HG02642 (cell line): Measurements from ENCODE around the gene GPR62.

ENCODE experiments used
- ATAC-seq: cut with Tn5 transposase; IDR thresholded peaks from one replicate; pipeline ENCODE4 v1.9.1; 2021; ENCODE audit warnings: mild to moderate bottlenecking; ENCODE audit not compliant: unreplicated experiment, poor library complexity

GPR62 gene

GRCh38 chr3:51968883-51969678, 13.9 kb downstream of the GPR62 start:
- ATAC-seq: no peak

DNA sequence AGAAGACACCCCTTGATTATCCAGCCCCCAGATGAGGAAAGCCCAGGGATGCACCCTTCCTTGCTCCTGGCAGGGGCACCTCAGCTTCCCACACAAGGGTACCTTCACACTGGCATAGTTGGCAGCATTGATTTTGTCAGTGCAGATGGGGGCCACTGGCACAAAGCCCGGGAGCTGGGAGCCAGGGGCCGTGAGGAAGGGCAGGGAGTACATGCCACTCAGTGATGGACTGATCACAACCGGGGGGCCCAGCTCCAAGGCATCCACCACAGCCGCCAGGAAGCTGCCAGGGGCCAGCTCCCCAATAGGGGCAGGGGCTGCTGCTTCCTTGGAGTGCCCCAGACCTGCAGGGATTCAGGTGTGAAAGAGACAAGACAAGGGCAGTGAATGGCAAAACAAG, 14.7 kb downstream of the GPR62 start:
- no peak for ATAC-seq

DNA sequence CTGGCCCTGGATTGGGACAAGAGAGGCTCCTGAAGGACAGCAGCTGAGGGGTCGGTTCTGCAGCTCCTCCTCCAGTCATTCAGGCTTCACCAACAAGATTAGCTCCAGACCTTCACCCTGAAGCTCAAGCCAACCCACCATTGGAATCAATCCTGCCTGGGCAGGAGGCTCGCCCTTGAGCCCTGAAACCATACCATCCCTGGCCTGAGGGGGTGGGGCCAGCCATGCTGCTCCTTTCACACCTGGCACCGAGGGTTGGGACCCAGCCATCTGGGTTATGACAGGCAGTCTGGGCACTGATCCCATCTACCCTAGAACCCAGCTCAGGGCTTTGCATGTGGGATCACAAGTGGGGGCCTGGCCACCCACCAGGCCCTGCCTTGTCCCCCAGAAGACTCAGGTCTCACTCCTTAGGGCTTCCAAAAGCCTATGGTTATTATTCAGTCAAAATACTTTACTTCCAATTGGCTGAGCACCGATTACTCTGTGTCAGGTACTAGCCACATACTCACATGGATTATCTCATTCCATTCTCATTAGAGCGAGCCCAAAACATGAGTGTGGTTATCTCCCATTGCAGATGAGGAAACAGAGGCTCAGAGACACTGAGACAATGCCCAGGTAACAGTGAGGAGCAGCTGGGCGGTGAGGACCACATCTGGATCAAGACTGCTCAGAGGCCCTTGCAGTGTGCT, 15.6 kb downstream of the GPR62 start:
- no peak for ATAC-seq

- ATAC-seq: no peak
These were observed 16.2 kb downstream of the GPR62 start for GRCh38 chr3:51971350-51971749.

DNA sequence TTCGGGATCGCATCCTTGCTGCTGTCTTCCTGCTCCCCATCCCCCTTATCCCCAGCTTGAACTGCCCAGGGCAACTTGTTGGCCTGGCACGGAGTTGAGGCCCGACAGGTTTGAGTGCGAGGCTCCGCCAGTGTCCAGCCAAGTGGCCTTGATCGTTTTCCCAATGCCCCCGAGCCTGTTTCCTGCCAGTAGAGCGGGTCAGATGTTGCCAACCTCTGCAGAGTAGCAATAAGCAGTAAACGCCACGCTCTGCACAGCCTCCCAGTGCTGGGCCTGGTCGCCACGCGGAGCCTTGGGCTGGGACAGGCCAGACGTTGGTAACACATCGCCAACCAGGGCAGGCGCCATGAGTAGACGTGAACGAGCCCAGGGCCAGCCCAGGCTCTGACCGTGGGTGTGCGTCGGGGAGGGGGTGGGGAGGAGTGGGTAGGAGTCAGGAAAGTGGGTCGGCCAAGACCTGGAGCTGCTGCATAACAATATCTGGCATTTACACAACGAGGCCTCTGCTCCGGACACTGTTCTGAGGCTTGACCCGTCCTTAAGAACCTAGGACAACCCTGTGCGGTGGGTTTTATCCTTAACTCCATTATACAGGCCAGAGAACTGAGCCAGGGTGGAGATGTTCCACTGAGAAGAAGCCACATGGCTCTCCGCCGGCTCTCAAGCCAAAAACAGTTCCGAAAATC, 19.2 kb downstream of the GPR62 start:
- ATAC-seq: peak; percentile 8

DNA sequence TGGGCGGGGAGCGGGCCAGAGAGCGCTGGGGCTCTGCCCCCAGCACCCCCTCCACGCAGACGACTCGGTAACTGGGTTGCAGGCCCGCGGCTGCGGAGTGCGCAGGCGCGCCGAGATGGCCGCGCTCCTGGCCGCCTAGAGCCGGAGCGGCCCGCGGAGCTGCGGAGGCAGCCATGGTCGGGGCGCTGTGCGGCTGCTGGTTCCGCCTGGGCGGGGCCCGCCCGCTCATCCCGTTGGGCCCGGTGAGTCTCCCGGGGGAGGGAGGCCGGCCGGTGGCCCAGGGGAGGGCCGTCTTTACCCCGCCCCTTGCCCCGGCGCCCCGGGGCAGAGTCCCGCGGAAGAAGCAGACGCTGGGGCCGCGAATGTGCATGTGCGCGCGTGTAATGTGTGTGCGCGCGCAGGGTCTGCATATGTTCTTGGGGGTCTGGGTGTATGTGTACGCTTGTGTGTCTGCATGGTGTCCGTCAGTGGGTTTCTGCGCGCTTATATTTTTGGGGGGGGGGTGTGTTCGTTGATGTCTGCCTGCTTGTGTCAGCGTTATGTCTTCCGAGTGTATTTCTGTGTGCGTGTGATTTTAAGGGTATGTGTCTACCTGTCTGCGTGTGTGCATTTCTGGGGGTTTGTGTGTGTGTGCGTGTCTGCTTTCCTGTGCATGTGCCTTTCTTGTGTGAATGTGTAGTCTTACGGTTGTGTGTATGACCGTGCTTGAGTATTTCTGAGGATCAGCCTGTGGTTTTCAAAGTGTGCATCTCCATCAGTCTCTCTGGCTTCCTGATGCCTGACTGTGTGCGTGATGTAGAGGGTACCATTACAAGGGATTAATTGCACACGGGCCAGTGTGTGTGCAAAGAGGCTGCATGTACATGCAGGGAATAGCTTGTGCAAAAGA, 20.0 kb downstream of the GPR62 start, which contains the start of gene ABHD14A:
ABHD14A (plus strand) TSS at position 102 of the 889 bp plus-strand sequence; CDS start at position 174, 72 bp downstream.
- peak; percentile 59 for ATAC-seq

GRCh38 chr3:51975852-51976549, 20.8 kb downstream of the GPR62 start:
- ATAC-seq: no peak

GRCh38 chr3:51977446-51978142, 22.4 kb downstream of the GPR62 start:
- no peak for ATAC-seq

GRCh38 chr3:51978143-51978502, 22.9 kb downstream of the GPR62 start:
- no peak for ATAC-seq

DNA sequence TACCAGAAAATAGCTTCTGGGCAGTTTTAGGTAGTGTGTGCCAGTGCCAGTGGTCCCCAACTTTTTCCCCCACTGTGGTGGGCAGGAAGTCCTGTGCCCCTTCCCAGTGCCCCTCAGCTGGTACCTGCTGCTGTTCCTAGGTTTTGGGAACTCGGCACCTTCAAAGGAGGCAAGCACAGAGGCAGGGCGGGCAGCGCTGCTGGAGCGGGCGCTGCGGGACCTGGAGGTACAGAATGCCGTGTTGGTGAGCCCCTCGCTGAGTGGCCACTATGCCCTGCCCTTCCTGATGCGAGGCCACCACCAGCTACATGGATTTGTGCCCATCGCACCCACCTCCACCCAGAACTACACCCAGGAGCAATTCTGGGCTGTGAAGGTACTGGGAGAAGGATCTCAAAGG, 25.1 kb downstream of the GPR62 start:
- ATAC-seq: no peak

DNA sequence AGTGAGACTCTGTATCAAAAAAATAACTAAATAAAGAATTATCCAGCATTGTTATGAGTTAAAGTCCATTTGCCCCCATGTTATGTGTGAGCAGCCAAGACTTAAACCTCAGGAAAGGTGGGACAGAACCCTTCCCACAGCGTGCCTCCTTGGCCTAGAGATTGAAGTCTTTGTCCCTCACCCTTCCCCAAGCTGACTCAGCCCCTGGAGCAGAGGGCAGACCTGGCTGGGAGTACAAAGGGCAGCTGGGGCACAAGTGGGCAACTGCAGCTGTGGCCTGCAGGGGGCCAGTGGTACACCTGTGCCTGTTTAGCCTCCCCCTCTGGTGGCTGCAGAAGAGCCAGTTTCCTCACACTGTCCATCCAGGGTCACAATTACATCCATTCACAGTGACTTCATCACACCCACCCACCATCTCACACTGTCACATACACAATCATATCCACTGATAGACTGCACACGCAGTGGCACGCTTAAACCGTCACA, 27.2 kb downstream of the GPR62 start:
- peak; percentile 46 for ATAC-seq

DNA sequence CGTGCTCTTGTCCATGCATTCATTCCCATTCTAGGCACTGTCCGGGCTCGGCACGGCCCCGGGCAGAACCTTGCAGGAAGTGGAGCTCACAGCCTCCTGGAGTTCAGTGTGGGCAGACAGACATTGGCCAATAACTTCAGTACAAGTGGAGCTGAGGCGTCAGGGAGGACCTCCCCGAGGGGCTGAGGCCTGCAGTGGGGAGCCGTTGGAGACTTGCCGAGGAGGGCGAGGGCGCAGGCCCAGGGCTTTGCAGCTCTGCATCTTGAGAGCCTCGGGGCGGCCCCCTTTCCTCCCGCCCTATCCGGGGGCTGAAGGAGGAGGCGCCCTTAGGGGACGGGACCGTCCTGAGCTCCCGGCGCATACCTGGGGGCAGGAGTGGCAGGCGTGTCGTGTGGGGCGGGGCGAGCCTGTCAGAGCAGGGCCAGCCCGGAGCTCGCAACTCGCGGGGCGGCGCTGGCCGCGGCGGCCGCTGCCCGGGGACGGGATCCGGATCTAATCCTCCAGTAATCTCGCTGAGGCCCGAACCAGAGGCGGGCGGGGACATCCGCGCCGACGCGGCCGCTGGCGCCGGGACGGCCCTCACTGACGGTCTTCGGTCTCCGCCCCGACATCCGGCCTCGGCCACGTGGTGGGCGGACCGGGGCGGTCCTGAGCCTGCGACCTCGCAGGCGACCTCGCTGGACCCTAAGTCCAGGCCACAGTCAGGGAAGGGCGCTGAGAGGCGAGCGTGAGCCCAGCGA, 27.8 kb downstream of the GPR62 start, which contains the start of gene ACY1:
ACY1 (plus strand) TSS at position 698 of the 740 bp plus-strand sequence. CDS start 530 bp downstream, outside the sequence.
- peak; percentile 72 for ATAC-seq

GRCh38 chr3:51983578-51984268, 28.5 kb downstream of the GPR62 start:
- ATAC-seq: no peak

GRCh38 chr3:51984269-51984647, 29.1 kb downstream of the GPR62 start:
- ATAC-seq: no peak

DNA sequence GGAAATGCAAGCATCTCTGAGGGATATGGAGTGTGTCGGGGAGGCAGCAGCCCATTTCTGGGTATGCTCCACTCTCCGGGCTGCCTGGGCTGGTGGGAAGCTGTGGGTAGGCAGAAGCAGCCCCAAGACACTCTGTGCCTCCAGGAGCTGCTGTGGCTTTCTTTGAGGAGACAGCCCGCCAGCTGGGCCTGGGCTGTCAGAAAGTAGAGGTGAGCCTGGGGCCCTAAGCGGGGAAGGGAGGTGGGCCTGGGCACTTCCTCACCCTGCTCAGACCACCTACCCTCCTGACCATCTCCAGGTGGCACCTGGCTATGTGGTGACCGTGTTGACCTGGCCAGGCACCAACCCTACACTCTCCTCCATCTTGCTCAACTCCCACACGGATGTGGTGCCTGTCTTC, 29.9 kb downstream of the GPR62 start:
- no peak for ATAC-seq

GRCh38 chr3:51986010-51986947, 31.1 kb downstream of the GPR62 start:
- no peak for ATAC-seq
